Fibroblast of peridontal ligament (primary cell): ENCODE results near the gene PRR33.

Experiments used
- DNase-seq: peaks from one replicate; pipeline ENCODE4 v3.0.0-alpha.2; 2010; ENCODE audit errors: extremely low read depth

Gene PRR33

GRCh38 chr11:1891831-1892115 lies at the start of gene PRR33:
PRR33 (minus strand) TSS chr11:1891895; CDS start chr11:1890584, 1,311 bp downstream.
- DNase-seq = no peak

- DNase-seq = peak; percentile 20
These were observed 48.1 kb upstream of the PRR33 start for GRCh38 chr11:1939788-1940187.

DNA sequence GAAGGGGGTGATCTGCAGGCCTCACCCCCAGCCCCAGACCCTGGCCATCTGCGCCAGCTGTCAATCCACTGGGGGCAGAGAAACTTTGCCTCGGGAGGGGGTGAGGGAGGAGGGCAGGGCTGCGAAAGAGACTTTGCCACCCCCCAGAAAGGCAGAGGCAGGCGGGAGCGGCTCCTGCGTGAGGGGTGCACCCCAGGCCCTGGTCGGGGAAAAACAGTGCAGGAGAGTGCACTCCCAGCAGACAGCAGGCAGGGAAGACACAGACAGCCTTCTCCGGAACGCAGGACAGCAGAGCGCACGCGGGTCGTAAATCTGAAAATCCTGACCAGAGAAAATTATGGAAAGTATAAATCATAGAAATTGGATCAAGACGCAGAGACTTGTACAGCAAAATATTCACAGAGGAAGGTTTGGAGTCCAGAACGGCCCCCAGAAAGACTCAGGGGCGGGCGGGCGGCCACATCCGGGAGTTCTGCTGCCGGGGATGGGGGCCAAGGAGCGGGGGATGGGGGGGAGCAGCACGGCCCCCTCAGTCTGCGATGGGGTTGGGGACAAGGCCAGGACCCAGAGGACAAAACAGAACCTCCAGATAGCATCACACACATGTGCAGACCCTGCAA lies 47.4 kb upstream of the PRR33 start:
- no peak for DNase-seq

- no peak for DNase-seq
These were observed 46.8 kb upstream of the PRR33 start for GRCh38 chr11:1938343-1939005.

DNA sequence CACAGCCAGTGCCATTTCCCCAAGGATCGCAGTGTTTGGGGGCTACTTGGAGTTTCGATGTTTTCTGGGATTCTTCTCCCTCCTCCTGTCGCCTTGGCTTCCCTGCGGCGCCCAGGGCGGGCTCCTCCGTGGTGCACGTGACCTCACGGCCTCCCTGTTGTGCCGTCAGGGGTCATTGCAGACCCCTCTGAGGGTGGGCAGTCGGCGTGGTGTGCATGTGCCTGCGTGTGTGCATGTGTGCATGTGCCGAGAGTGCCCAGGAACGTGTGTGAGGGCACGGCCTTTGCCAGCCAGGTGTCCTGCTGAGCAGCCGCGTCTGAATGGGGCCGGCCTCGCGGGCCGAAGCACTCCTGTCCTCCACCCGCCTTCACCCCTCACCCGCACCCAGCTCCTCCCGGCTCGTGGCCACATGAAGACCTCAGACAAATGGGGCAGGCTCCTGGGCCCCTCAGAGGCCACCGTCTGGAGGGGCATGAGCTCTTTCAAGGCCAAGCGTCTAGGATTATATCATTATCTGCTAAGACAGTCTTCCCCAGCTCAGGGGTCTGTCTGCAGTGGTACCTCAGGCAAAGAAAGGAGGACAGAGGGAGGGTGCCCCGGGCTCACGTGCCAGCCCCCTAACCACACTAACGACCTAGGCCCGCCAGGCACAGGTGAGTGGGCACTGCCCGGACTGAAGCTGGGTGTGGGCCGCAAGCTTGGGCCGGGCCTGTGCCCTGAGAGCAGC lies 46.1 kb upstream of the PRR33 start:
- no peak for DNase-seq

DNA sequence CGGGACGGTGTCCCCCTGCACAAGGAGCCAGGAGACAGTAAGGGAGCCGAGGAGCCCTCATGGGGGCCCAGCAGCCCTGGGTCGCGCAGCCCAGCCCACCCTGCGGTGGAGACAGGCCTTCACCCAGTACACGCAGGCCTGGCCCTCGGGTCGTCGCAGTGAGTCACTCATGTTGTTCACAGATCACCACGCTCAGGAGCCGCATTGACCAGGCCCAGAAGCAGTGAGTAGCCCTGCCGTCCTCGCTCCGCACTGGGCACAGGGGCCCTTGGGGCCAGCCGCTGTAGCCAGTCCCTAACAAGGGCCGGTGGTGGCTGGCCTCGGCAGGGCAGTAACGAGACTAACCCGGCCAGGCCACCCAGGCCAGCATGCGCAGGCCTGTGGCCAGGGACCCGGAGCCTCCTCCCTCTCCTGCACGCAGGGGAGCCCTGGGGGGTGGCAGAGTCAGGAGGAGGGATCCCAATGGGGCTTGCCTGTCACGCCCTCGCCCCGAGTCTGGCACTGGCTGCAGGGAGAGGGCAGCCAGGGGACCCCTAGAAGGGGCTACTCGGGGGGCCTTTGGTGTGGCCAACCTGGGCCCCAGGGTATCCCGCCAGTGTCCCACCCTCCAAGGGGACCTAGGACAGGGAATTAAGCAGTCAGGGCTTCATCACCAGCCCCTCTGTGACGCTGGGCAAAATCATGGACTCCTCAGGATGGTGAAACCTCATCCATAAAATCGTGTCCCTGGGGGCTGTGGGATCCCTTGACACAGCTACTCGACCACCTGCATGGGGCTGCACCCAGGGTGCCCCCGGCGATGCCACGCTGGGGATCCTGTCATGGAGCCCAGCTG lies 45.3 kb upstream of the PRR33 start:
- no peak for DNase-seq

- DNase-seq = no peak
These were observed 44.5 kb upstream of the PRR33 start for GRCh38 chr11:1936072-1936780.

DNA sequence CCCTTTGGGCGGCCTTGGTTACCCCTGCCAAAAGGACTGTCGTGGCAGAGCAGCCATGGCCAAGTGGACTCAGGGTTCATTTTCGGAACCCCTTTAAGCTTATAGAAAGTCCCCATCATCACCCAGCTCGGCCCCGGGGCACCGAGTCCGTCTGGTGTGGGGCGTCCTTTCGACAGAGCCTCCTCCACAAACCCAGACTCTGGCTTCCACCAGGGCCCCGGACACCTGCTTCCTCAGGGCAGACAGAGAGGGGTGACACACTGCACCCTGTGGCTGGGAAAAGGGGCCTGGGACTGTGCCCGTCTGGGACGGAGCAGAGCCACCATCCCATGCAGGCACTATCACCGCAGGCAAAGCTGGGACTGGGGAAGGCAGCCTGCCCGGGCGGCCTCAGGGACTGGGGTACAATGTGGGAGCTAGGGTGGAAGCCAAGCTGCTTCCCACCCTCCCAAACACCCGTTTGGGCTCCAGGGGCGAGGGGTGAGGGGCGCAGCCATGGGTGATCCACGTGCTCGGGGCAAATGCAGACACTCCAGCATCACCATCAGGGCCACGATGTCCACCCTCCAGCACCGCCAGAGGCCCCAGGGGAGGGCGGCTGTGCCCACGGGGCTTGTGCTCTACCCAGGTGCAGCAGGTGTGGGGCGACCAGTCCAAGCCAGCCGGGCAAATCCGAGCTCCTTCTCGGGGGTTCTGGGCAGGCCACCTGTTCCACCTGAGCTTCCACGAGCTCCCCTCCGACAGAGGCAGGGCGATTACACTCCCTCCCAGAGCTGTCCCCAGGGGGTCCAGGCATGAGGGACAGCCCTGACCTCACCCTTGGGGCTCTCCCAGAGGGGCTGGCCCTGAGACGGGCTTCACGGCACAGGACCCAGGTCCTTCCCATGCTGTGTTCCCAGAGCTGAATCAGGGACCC lies 43.7 kb upstream of the PRR33 start:
- no peak for DNase-seq

DNA sequence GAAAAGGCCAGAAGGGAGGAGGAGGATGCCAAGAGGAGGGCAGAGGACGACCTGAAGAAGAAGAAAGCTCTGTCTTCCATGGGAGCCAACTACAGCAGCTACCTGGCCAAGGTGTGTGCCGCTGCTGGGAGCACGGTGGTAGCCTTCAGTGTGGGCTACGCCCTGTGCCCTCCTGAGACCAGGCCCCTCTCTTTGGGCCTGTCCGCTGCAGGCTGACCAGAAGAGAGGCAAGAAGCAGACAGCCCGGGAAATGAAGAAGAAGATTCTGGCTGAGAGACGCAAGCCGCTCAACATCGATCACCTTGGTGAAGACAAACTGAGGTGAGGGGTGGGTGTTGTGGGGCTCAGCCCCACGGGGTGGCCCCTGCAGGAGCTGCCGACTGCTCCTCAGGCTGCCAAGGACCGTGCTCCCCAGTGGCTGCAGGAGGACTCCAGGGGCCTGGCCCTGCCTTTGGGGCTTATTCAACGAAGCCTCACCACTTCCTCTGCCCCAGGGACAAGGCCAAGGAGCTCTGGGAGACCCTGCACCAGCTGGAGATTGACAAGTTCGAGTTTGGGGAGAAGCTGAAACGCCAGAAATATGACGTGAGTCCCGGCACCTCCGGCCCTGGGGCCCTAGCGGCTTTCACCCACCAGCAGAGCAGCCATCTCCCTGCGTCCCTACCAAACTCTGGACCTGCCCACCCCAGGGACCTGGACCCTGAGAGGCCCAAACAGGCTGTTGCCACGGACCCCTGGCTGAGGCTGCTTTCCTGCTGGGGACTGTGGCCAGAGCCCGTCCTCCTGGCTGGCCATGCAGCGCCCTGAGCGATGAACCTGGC lies 42.9 kb upstream of the PRR33 start:
- no peak for DNase-seq

GRCh38 chr11:1933416-1934334 lies 42.0 kb upstream of the PRR33 start:
- no peak for DNase-seq

- no peak for DNase-seq
These were observed 41.0 kb upstream of the PRR33 start for GRCh38 chr11:1932681-1933080.

DNA sequence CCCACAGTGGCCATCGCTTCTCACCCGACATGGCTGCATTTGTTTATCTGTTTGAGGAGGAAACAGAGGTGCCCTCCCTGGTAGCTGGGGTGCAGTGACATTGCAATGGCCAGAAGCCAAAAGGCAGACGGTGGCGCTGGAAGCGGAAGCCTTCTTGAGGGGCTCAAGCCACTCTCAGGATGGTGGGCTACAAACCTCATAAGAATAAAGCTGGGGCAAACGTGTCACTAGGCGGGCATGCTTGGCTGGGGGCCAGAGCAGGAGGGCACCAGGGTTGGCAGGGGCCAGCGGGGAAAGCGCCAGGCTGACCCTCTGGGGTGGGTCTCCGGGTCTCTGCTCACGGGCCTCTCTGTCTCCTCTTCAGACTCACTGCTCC lies 40.4 kb upstream of the PRR33 start:
- no peak for DNase-seq

- peak; percentile 22 for DNase-seq
These were observed 39.8 kb upstream of the PRR33 start for GRCh38 chr11:1931341-1932104.

GRCh38 chr11:1930462-1930830 lies 38.8 kb upstream of the PRR33 start:
- no peak for DNase-seq

DNA sequence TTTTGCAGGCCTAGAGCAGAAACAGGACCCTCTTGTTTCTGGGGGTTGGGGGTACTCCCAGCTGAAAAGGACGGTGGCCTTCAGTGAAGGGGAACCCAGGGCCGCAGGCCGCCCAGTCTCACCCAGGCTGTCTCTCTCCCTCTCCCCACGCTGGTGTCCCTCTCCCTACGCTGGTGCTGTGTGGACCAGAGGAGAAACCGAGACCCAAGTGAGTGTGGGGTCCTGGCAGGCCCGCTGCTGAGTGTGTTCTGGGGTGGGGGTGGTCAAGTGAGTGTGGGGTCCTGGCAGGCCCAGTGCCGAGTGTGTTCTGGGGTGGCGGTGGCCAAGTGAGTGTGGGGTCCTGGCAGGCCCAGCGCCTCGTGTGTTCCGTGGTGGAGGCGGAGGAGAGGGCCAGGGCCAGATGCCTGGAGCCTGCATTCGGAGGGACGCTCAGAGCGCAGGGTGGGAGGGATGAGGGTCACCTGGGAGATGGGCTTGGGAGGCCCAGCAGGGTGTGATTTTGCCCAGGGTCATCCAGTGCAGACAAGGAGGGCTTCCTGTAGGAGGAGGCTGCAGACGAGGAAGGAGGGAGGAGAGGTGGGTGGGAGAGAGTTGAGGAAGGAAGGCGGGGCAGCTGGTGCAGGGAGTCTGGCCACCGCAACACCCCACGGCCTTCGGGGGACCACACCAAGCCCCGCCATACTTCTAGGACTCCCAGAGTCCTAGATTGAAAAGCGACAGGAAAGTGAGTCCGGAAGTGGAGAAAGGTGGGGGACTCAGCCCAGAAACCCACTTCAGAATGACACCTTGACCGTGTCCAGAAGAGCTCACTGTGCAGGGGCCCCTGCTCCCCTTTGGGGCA lies 38.1 kb upstream of the PRR33 start:
- DNase-seq = no peak

GRCh38 chr11:1928891-1929541 lies 37.3 kb upstream of the PRR33 start:
- DNase-seq = no peak

- DNase-seq = no peak
These were observed 36.8 kb upstream of the PRR33 start for GRCh38 chr11:1928470-1928890.
